ENCODE data around the gene SLC39A2.
"Not testable (repeated sequence)": the region's sequence is repeated elsewhere in the genome, so short reads cannot be mapped to it uniquely, and the experiment has no call there.

Gene SLC39A2

GRCh38 chr14:20997115-20997514, 2.0 kb upstream of the SLC39A2 start:
- DNase-seq (ENCODE audit: low spot score), result no peak

GRCh38 chr14:20997564-20997963, 1.5 kb upstream of the SLC39A2 start:
- DNase-seq (ENCODE audit: low spot score), result no peak

DNA sequence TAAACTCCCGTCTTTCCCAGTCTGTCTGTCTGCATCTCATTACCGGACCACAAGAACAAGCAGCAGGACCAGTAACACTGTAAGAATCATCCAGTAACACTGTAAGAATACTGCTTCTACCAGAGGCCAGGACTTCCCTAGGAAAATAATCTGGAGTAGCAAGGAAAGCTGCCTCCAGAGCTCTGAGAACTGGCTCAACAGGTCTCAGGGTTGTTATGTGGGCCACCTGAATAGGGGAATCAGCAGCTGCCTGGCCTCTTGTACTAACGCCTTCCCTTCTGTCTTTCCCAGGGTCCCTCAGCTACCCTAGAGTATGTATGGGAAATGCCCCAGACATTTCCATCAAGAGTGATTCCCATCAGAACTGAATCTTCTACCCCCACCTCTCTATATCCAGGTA, 954 bp upstream of the SLC39A2 start:
- no peak for DNase-seq (ENCODE audit: low spot score)

GRCh38 chr14:20999591-20999990, 498 bp downstream of the SLC39A2 start:
- DNase-seq (ENCODE audit: low spot score), result no peak

DNA sequence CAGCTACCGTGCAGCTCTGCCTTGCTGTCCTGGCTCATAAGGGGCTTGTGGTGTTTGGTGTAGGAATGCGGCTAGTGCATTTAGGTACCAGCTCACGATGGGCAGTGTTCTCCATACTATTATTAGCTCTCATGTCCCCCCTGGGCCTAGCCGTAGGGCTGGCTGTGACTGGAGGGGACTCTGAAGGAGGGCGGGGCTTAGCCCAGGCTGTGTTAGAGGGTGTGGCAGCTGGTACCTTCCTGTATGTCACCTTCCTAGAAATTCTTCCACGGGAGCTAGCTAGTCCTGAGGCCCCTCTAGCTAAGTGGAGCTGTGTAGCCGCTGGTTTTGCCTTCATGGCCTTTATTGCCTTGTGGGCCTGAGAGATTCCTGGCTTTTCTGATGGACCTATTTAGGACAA, 2.1 kb downstream of the SLC39A2 start:
- DNase-seq (ENCODE audit: low spot score), result no peak

DNA sequence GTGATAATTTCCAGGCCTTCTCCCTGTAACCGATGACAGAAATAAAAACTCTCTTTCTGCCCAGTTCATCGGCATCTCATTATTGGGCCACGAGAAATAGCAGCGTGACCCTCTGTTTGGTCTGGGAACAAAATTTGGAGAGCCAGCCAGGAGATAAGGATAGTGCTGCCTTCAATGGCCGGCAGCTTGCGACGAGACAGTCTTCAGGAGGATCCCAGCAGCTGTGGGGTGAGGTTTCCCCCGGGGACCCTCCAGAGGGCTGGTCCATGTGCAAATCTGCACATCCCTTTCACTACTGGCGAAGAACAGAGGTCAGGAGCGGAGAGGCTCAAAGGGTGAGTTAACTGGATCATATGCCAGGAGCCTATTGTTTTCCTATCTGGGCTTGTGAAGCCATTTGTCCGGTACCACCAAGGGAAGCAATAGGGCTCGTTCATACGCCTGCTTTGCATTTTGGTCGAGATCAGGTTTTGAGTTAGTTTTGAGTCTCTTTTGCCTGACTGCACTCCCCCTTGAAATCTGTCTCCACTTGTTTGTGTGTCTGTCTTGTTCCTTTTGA, 4.8 kb downstream of the SLC39A2 start:
- no peak for DNase-seq (ENCODE audit: low spot score)

DNA sequence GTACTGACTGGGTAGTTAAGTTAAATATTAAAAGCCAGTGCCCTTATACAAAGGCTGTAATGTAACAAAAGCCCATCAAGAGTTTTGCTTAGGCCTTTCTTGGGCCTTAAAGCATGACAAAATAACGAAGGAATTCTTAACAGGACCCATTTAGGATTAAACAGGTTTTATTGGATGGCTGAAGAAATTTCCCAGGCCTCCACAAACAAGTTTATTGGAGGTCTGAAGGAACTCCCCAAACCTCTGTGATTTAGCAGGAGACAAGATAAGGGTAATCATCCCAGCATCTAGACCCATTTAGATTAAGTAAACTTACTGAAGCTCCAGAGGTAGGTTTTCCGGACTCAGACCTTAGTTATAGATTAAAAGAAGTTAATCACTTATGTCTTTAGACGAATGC, 10.6 kb downstream of the SLC39A2 start:
- DNase-seq (ENCODE audit: low spot score), result not testable (repeated sequence)

- no peak for DNase-seq (ENCODE audit: low spot score)
Observed at GRCh38 chr14:21011136-21011535, 12.0 kb downstream of the SLC39A2 start.

GRCh38 chr14:21014761-21015190, 15.7 kb downstream of the SLC39A2 start:
- peak; percentile 78 for DNase-seq (ENCODE audit: low spot score)

- no peak for DNase-seq (ENCODE audit: low spot score)
Observed at GRCh38 chr14:21015312-21015711, 16.2 kb downstream of the SLC39A2 start.

DNA sequence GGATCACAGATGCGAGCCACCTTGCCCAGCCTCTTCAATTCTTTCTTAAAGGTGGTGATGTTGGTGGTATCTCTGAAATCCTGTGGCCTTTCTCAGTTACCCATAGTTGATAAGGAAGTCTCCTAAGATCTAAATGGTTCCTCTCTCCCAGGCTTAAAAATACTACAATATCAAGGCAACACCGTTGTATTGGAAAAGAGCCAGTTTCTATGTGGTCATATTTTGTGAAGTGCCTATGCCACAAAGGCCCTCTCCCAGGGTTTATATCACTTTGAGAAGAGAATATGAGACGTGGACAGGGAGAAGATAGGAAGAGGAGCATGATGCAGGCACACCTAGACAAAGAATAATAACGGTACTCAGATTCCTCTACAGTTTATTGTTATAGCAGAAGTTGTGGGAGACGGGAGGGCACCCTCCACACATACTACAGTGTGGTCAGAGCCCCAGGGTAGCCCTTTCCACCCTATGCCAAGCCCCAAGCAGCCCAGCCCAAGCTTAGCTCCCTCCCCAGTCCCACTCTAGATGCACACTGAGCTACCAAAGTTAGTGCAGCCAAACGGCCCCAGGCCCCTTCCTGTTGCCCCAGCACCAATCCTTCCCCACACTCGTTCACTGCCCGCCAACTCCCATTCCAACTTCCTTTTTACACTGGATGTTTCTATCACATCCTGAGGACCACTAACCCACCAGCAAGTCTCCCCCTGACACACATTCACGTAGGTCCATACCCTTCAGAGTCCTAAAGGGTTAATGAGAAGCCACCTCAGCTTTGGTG, 17.5 kb downstream of the SLC39A2 start:
- no peak for DNase-seq (ENCODE audit: low spot score)

DNA sequence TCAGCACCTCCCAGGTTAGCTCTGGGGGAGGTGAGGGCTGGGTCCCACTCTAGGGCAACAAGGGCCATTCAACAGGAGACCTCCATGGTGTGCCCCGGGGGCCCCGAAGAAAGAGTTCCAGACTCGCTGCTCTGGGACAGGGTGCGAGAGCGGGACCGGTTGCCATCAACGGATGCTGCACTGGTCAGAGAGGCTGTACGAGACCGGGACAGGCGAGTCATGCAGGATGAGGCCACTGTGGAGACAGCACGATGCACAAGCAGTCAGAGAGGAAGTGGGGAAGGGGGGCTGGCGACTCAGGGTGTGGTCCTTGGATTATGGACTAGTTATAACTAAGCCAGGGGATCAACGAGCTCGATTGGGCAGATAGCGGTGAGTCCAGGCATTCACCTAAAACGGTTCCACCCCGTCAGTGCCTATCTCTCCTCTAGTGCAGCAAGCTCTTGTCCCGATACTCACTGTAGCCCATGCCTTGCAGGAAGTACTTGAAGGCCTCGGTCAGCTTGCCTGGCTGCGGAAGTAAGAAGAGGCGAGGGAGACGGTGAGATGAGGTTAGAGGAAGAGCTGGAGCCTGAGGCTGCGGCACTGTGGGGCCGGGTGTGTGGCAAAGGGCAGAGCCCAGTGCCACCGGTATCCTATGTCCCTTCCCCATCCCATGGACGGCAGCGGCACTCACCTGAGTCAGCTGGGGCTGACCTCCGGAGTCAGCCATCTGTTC, 18.6 kb downstream of the SLC39A2 start:
- DNase-seq (ENCODE audit: low spot score), result no peak

GRCh38 chr14:21018286-21018685, 19.2 kb downstream of the SLC39A2 start:
- no peak for DNase-seq (ENCODE audit: low spot score)

- no peak for DNase-seq (ENCODE audit: low spot score)
Observed at GRCh38 chr14:21018781-21019180, 19.7 kb downstream of the SLC39A2 start.

- DNase-seq (ENCODE audit: low spot score), result peak; percentile 43
Observed at GRCh38 chr14:21019366-21019765, 20.3 kb downstream of the SLC39A2 start.

- no peak for DNase-seq (ENCODE audit: low spot score)
Observed at GRCh38 chr14:21020977-21021545, 22.0 kb downstream of the SLC39A2 start.

- no peak for DNase-seq (ENCODE audit: low spot score)
Observed at GRCh38 chr14:21022686-21023085, 23.6 kb downstream of the SLC39A2 start.

DNA sequence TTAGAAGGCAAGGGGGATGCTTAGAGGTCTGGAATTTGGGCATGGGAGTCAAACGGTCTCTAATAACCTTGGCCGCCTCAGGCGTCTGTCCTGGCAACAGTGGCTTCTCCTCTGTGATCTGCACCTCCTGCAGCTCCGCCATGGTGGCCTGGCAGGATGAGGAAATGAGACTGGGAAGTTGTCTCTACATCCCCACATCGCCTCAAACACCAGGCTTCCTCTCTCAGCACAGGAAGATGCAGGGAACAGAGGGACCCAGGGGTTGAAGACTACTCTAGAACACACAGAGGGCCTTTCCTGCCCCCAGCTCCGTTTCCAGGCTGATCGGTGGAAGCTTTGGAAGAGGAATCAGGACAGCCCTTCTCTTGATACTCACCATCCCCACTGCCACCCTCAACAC, 24.1 kb downstream of the SLC39A2 start:
- no peak for DNase-seq (ENCODE audit: low spot score)

GRCh38 chr14:21023817-21024584, 24.9 kb downstream of the SLC39A2 start:
- no peak for DNase-seq (ENCODE audit: low spot score)

DNA sequence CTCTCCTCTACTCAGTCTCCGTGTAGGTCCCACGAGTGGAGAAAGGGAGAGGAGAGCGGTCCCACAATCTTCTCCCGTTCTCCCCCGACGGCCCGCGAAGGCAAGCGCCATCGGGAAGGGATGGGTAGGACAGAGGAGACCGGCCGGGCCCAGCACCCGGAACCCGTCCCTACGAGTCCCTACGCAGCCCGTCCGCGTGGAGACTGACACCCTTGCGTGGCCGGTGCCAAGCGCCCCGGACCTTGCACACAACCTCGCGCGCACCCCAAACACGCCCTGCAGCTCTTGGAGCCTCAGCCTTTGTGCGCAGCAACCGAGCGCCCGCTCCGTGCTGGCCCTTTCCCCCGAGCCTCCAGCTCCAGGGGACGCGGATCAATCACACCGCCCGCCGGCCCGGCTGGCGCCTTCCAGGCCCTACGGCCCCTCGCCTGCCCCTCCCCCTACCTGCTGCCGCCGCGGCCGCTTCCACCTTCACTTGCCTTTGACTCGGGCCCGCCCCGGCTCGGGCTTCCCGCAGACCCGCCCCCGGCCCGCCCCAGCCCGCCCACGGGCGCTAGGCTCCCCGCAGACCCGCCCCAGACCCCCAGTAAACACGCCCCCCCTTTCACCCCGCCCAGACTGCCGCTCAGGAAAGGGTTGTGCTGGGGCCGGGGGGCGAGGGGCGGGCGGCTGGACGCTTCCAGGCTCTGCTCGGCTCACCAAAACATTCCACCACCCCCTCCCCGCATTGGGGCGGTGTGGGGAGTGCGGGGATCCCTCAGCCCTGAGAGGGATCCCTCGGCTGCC, 25.7 kb downstream of the SLC39A2 start, which contains the start of gene NDRG2:
Gene NDRG2 (minus strand): TSS at position 477 of the 786 bp plus-strand sequence. CDS start 1,746 bp downstream, outside the sequence.
- peak; percentile 61 for DNase-seq (ENCODE audit: low spot score)
